HCT116 (cell line): ENCODE measurements around the gene KLF2. TPM values are rescaled to one million over a fixed set of nuclear protein-coding genes. Genes with fewer than 3 reads are reported as not detected.

ENCODE experiments used
- ATAC-seq: fragments of 200-7000 bp; cut with Tn5 transposase; 2 replicates; pipeline ENCODE4 v1.9.1; 2020; ENCODE audit warnings: mild to moderate bottlenecking, moderate library complexity
- BruUV-seq: library from RNA; stranded (reverse); fragments of 400-500 nt; replicated peaks from 2 replicates; lab custom pipeline; 2021; lab: Mats Ljungman, UMichigan
- CTCF ChIA-PET: fragments of 300-600 bp; sonication (Branson Sonifier 250); formaldehyde crosslinking; loops from one replicate; lab custom pipeline; 2021; ENCODE audit warnings: antibody characterized with exemption; lab: Charles Lee
- POLR2A ChIA-PET: fragments of 300-600, 350-600 bp; sonication (Branson Sonifier 250); formaldehyde crosslinking; loops from one replicate; lab custom pipeline; 2021; ENCODE audit warnings: antibody characterized with exemption; lab: Charles Lee
- RAD21 ChIA-PET, 2 experiments: fragments of 300-600 bp; sonication (Branson Sonifier 250); formaldehyde crosslinking; loops; one replicate each; lab custom pipeline; 2023; ENCODE audit warnings: low total read pairs in 2 of 2; ENCODE audit not compliant: uncharacterized antibody in 2 of 2, unreplicated experiment in 2 of 2, low non-redundant PET in 1 of 2; lab: Charles Lee
- DNase-seq: peaks from one replicate; pipeline ENCODE4 v3.0.0-alpha.2; 2010; ENCODE audit warnings: low read depth, low spot score
- H2AFZ ChIP-seq: fragments of 200-600 bp; shearing (Covaris generic), sonication (generic); 2 replicates; pipeline ENCODE4 v1.6.1; 2017; ENCODE audit warnings: low read depth, mixed run types, mixed read lengths, antibody characterized with exemption, low read length; ENCODE audit not compliant: poor library complexity, severe bottlenecking
- H3K27ac ChIP-seq: 2 replicates; pipeline ENCODE4 v1.5.1; 2012; ENCODE audit warnings: low read depth, low read length
- H3K27me3 ChIP-seq: fragments of 200-600 bp; sonication (generic); 2 replicates; pipeline ENCODE4 v1.6.1; 2016; ENCODE audit warnings: mixed run types, low read length, mixed read lengths; ENCODE audit not compliant: insufficient read depth
- H3K36me3 ChIP-seq, 2 experiments: fragments of 200-500 bp in 1 of 2; fragments of 200-600 bp in 1 of 2; sonication (Bioruptor generic) in 1 of 2; sonication (generic) in 1 of 2; 2 replicates each; pipeline versions ENCODE4 v1.5.1 to v1.6.1; 2014 to 2016; ENCODE audit warnings: low read length in 2 of 2, inconsistent platforms in 1 of 2, mixed read lengths in 1 of 2, mixed run types in 1 of 2; ENCODE audit not compliant: insufficient read depth in 2 of 2, control insufficient read depth in 1 of 2
- H3K4me1 ChIP-seq, 2 experiments: fragments of 200-600 bp in 1 of 2; sonication (generic) in 1 of 2; 2 replicates each; pipeline versions ENCODE4 v1.5.1 to v1.6.1; 2012 to 2017; ENCODE audit warnings: low read length in 2 of 2, inconsistent platforms in 1 of 2, mild to moderate bottlenecking in 1 of 2, mixed read lengths in 1 of 2, mixed run types in 1 of 2, moderate library complexity in 1 of 2; ENCODE audit not compliant: insufficient read depth in 2 of 2, control insufficient read depth in 1 of 2
- H3K4me2 ChIP-seq: fragments of 200-600 bp; sonication (generic); 2 replicates; pipeline ENCODE4 v1.6.1; 2017; ENCODE audit warnings: mixed run types, low read length, mixed read lengths
- H3K4me3 ChIP-seq, 2 experiments: fragments of 200-600 bp in 1 of 2; sonication (generic) in 1 of 2; replicated peaks in 1 of 2; 2 replicates each; pipeline ENCODE4 v1.5.1; 2011 to 2016; ENCODE audit warnings: low read length in 2 of 2, control low read depth in 1 of 2, low read depth in 1 of 2, mild to moderate bottlenecking in 1 of 2, mixed read lengths in 1 of 2, mixed run types in 1 of 2
- H3K79me2 ChIP-seq: fragments of 200-600 bp; sonication (generic); 2 replicates; pipeline ENCODE4 v1.6.1; 2017; ENCODE audit warnings: mild to moderate bottlenecking, mixed run types, low read length, moderate library complexity, mixed read lengths; ENCODE audit not compliant: insufficient read depth
- H3K9ac ChIP-seq: fragments of 200-600 bp; sonication (generic); 2 replicates; pipeline ENCODE4 v1.6.1; 2016; ENCODE audit warnings: low read length, mixed read lengths
- H3K9me2 ChIP-seq: fragments of 200-600 bp; sonication (generic), shearing (Covaris generic); 2 replicates; pipeline ENCODE4 v1.6.1; 2017; ENCODE audit warnings: mixed run types, mild to moderate bottlenecking, moderate library complexity; ENCODE audit not compliant: insufficient read depth
- H3K9me3 ChIP-seq, 2 experiments: fragments of 200-500 bp in 1 of 2; fragments of 200-600 bp in 1 of 2; sonication (Bioruptor generic) in 1 of 2; sonication (generic) in 1 of 2; 2 replicates each; pipeline ENCODE4 v1.6.1; 2014 to 2017; ENCODE audit warnings: low read length in 2 of 2, mixed read lengths in 2 of 2, inconsistent platforms in 1 of 2, low read depth in 1 of 2, mild to moderate bottlenecking in 1 of 2, mixed run types in 1 of 2, moderate library complexity in 1 of 2; ENCODE audit not compliant: control insufficient read depth in 1 of 2, insufficient read depth in 1 of 2
- H4K20me1 ChIP-seq: fragments of 200-600 bp; sonication (generic), shearing (Covaris generic); 2 replicates; pipeline ENCODE4 v1.6.1; 2017; ENCODE audit warnings: mixed run types, mild to moderate bottlenecking, moderate library complexity; ENCODE audit not compliant: insufficient read depth
- ATF3 ChIP-seq: IDR thresholded peaks from 2 replicates; pipeline ENCODE4 v1.6.1; 2012
- CEBPB ChIP-seq: IDR thresholded peaks from 2 replicates; pipeline ENCODE4 v1.6.1; 2012; ENCODE audit warnings: low read depth
- EGR1 ChIP-seq: IDR thresholded peaks from 2 replicates; pipeline ENCODE4 v1.6.1; 2012; ENCODE audit warnings: low read depth
- ELF1 ChIP-seq: IDR thresholded peaks from 2 replicates; pipeline ENCODE4 v1.6.1; 2012; ENCODE audit warnings: low read depth, borderline replicate concordance
- EZH2phosphoT487 ChIP-seq: fragments of 200-600 bp; IDR thresholded peaks from 2 replicates; pipeline ENCODE4 v1.6.1; 2018; ENCODE audit warnings: antibody characterized with exemption, borderline replicate concordance
- POLR2A ChIP-seq: IDR thresholded peaks from 2 replicates; pipeline ENCODE4 v1.7.0; 2011; ENCODE audit warnings: borderline replicate concordance; ENCODE audit not compliant: insufficient read depth, insufficient read length; ENCODE audit errors: extremely low read depth
- POLR2AphosphoS5 ChIP-seq: IDR thresholded peaks from 2 replicates; pipeline ENCODE4 v1.6.1; 2011; ENCODE audit warnings: mild to moderate bottlenecking, low read depth, low read length, moderate library complexity
- TCF7L2 ChIP-seq: IDR thresholded peaks from 2 replicates; pipeline ENCODE4 v1.7.0; 2011; ENCODE audit warnings: borderline replicate concordance, inconsistent platforms; ENCODE audit not compliant: insufficient read depth, insufficient read length; ENCODE audit errors: extremely low read depth
- intact Hi-C: fragments of 100-400 bp; cut with micrococcal nuclease; formaldehyde crosslinking; loops from 2 replicates; pipeline ENCODE4 v1.10.0; 2022
- total RNA-seq: library from RNA; stranded (reverse); gene quantifications from one replicate; pipeline ENCODE4 v1.2.1, GENCODE V29; 2021; ENCODE audit not compliant: unreplicated experiment
- TF ChIP-seq, protein P1 (sequence below): IDR thresholded peaks from 2 replicates; pipeline ENCODE4 v1.6.1; 2011; ENCODE audit warnings: mild to moderate bottlenecking, low read length, moderate library complexity; ENCODE audit not compliant: insufficient replicate concordance; ENCODE audit errors: extremely low read depth
- TF ChIP-seq, protein P2 (sequence below): IDR thresholded peaks from 2 replicates; pipeline ENCODE4 v1.6.1; 2012; ENCODE audit warnings: low read depth
- TF ChIP-seq, protein P3 (sequence below), 3 experiments: fragments of 200-600 bp in 1 of 3; sonication (generic) in 1 of 3; IDR thresholded peaks in 2 of 3; conservative IDR thresholded peaks in 1 of 3; 2 replicates each; pipeline ENCODE4 v1.5.1; 2012 to 2017; ENCODE audit warnings: low read depth in 2 of 3, low read length in 2 of 3, antibody characterized with exemption in 1 of 3, borderline replicate concordance in 1 of 3, control low read depth in 1 of 3, mild to moderate bottlenecking in 1 of 3, mixed read lengths in 1 of 3, mixed run types in 1 of 3, moderate library complexity in 1 of 3; ENCODE audit not compliant: insufficient read depth in 1 of 3

The KLF2 gene
- total RNA-seq, 1 experiment from 2014 or later = 39.4 TPM

GRCh38 chr19:16363133-16363851 is 38.7 kb downstream of the KLF2 start:
- Histone ChIP-seq H3K9me3 (no peaks in the 10 kb centered on the region), H3K9me2 (no peaks in the 10 kb centered on the region), H3K4me3 (no peak overlapping the region), H3K36me3 (no peaks in the 10 kb centered on the region; a peak in 1 of 4 replicates), H3K9ac (no peak overlapping the region), H3K27me3 (no peaks in the 10 kb centered on the region), H3K79me2 (no peaks in the 10 kb centered on the region), H3K27ac (no peak overlapping the region), H3K4me1 (no peaks in the 10 kb centered on the region), H4K20me1 (no peaks in the 10 kb centered on the region), H2AFZ (no peak overlapping the region), H3K4me2 (no peak overlapping the region)
- no peak for DNase-seq
- no peak for TF ChIP-seq EZH2phosphoT487
- ATAC-seq = no peak
- ChIA-PET CTCF (no interaction called here), POLR2A (no interaction called here), RAD21 (no interaction called here)
- intact Hi-C loops = no loop called here
- BruUV-seq = no TSS peak

- DNase-seq = no peak
- Histone ChIP-seq H3K9ac (no peak overlapping the region), H3K27ac (no peak overlapping the region), H3K27me3 (no peaks in the 10 kb centered on the region), H3K9me3 (no peaks in the 10 kb centered on the region), H4K20me1 (no peaks in the 10 kb centered on the region), H3K9me2 (no peaks in the 10 kb centered on the region), H2AFZ (no peak overlapping the region), H3K4me1 (no peaks in the 10 kb centered on the region), H3K79me2 (no peaks in the 10 kb centered on the region), H3K36me3 (no peaks in the 10 kb centered on the region; a peak in 1 of 4 replicates), H3K4me2 (no peak overlapping the region), H3K4me3 (no peak overlapping the region)
- no TSS peak for BruUV-seq
- RAD21 ChIA-PET = no interaction called here
- CTCF ChIA-PET = no interaction called here
- POLR2A ChIA-PET = no interaction called here
- ATAC-seq = no peak
- intact Hi-C loops = no loop called here
- TF ChIP-seq, protein P1, sequence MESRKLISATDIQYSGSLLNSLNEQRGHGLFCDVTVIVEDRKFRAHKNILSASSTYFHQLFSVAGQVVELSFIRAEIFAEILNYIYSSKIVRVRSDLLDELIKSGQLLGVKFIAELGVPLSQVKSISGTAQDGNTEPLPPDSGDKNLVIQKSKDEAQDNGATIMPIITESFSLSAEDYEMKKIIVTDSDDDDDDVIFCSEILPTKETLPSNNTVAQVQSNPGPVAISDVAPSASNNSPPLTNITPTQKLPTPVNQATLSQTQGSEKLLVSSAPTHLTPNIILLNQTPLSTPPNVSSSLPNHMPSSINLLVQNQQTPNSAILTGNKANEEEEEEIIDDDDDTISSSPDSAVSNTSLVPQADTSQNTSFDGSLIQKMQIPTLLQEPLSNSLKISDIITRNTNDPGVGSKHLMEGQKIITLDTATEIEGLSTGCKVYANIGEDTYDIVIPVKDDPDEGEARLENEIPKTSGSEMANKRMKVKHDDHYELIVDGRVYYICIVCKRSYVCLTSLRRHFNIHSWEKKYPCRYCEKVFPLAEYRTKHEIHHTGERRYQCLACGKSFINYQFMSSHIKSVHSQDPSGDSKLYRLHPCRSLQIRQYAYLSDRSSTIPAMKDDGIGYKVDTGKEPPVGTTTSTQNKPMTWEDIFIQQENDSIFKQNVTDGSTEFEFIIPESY = no peak
- TF ChIP-seq EGR1 (no peak), POLR2A (no peak), CEBPB (no peak), TCF7L2 (no peak), ELF1 (no peak), POLR2AphosphoS5 (no peak), ATF3 (no peak)
- TF ChIP-seq, protein P2, sequence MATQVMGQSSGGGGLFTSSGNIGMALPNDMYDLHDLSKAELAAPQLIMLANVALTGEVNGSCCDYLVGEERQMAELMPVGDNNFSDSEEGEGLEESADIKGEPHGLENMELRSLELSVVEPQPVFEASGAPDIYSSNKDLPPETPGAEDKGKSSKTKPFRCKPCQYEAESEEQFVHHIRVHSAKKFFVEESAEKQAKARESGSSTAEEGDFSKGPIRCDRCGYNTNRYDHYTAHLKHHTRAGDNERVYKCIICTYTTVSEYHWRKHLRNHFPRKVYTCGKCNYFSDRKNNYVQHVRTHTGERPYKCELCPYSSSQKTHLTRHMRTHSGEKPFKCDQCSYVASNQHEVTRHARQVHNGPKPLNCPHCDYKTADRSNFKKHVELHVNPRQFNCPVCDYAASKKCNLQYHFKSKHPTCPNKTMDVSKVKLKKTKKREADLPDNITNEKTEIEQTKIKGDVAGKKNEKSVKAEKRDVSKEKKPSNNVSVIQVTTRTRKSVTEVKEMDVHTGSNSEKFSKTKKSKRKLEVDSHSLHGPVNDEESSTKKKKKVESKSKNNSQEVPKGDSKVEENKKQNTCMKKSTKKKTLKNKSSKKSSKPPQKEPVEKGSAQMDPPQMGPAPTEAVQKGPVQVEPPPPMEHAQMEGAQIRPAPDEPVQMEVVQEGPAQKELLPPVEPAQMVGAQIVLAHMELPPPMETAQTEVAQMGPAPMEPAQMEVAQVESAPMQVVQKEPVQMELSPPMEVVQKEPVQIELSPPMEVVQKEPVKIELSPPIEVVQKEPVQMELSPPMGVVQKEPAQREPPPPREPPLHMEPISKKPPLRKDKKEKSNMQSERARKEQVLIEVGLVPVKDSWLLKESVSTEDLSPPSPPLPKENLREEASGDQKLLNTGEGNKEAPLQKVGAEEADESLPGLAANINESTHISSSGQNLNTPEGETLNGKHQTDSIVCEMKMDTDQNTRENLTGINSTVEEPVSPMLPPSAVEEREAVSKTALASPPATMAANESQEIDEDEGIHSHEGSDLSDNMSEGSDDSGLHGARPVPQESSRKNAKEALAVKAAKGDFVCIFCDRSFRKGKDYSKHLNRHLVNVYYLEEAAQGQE = no peak
- TF ChIP-seq, protein P3, sequence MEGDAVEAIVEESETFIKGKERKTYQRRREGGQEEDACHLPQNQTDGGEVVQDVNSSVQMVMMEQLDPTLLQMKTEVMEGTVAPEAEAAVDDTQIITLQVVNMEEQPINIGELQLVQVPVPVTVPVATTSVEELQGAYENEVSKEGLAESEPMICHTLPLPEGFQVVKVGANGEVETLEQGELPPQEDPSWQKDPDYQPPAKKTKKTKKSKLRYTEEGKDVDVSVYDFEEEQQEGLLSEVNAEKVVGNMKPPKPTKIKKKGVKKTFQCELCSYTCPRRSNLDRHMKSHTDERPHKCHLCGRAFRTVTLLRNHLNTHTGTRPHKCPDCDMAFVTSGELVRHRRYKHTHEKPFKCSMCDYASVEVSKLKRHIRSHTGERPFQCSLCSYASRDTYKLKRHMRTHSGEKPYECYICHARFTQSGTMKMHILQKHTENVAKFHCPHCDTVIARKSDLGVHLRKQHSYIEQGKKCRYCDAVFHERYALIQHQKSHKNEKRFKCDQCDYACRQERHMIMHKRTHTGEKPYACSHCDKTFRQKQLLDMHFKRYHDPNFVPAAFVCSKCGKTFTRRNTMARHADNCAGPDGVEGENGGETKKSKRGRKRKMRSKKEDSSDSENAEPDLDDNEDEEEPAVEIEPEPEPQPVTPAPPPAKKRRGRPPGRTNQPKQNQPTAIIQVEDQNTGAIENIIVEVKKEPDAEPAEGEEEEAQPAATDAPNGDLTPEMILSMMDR (IDR thresholded peaks at IDR 0.05 in 2 of 3, conservative IDR thresholded peaks at IDR 0.05 in 1 of 3; ENCODE audit: borderline replicate concordance in 1 of 3, insufficient read depth in 1 of 3, low read depth in 2 of 3, low read length in 2 of 3) = no peak
These were observed 39.2 kb downstream of the KLF2 start for GRCh38 chr19:16363852-16364230.
